Smooth muscle cell (in vitro differentiated cells): ENCODE results near the gene ZFYVE28. TPM values are rescaled to one million over a fixed set of nuclear protein-coding genes. Genes with fewer than 3 reads are reported as not detected.

Experiments used
- DNase-seq: peaks from one replicate; lab custom pipeline; 2025; ENCODE audit not compliant: unreplicated experiment; lab: John Stamatoyannopoulos, UW
- H2AFZ ChIP-seq: fragments of 200-600 bp; sonication (generic); 2 replicates; pipeline ENCODE4 v1.6.0; 2016; ENCODE audit warnings: antibody characterized with exemption, low read depth, mild to moderate bottlenecking
- H3F3A ChIP-seq: fragments of 200-600 bp; sonication (generic); 2 replicates; pipeline ENCODE4 v1.6.0; 2017; ENCODE audit warnings: antibody characterized with exemption, low read depth
- H3K27ac ChIP-seq: fragments of 200-600 bp; sonication (generic); 2 replicates; pipeline ENCODE4 v1.5.1; 2016; ENCODE audit warnings: low read depth, mild to moderate bottlenecking
- H3K27me3 ChIP-seq: fragments of 200-600 bp; sonication (generic); 2 replicates; pipeline ENCODE4 v1.6.1; 2016; ENCODE audit warnings: low read depth, mild to moderate bottlenecking
- H3K36me3 ChIP-seq: fragments of 200-600 bp; sonication (generic); 2 replicates; pipeline ENCODE4 v1.5.1; 2016; ENCODE audit warnings: low read depth
- H3K4me1 ChIP-seq: fragments of 200-600 bp; sonication (generic); 2 replicates; pipeline ENCODE4 v1.5.1; 2016; ENCODE audit warnings: low read depth
- H3K4me2 ChIP-seq: fragments of 200-600 bp; sonication (generic); 2 replicates; pipeline ENCODE4 v1.6.0; 2016; ENCODE audit warnings: mild to moderate bottlenecking
- H3K4me3 ChIP-seq: fragments of 200-600 bp; sonication (generic); 2 replicates; pipeline ENCODE4 v1.5.1; 2016; ENCODE audit warnings: mild to moderate bottlenecking
- H3K79me2 ChIP-seq: fragments of 200-600 bp; sonication (generic); 2 replicates; pipeline ENCODE4 v1.6.0; 2016; ENCODE audit warnings: low read depth, mild to moderate bottlenecking
- H3K9ac ChIP-seq: fragments of 200-600 bp; sonication (generic); 2 replicates; pipeline ENCODE4 v1.6.0; 2016; ENCODE audit warnings: low read depth
- H3K9me3 ChIP-seq: fragments of 200-600 bp; sonication (generic); replicated peaks from 2 replicates; pipeline ENCODE4 v1.5.1; 2016; ENCODE audit warnings: low read depth
- H4K20me1 ChIP-seq: fragments of 200-600 bp; sonication (generic); 2 replicates; pipeline ENCODE4 v1.6.0; 2016; ENCODE audit warnings: low read depth
- WGBS: methylation state at CpG from one replicate; pipeline ENCODE4 v1.1.7; 2016; ENCODE audit warnings: low lambda C conversion rate; 5-methylcytosine and 5-hydroxymethylcytosine counted together
- polyA plus RNA-seq: library from polyadenylated mRNA; unstranded; fragments of >200 nt; fragmentation: Nextera tagmentation; extraction: Ambion mirVana; gene quantifications from 2 replicates; pipeline ENCODE4 v1.2.1, GENCODE V29; 2016
- total RNA-seq: library from RNA; depleted of rRNA; stranded (reverse); fragments of >200 nt; gene quantifications from 2 replicates; pipeline ENCODE4 v1.2.3, GENCODE V29; 2014
- TF ChIP-seq, protein P1 (sequence below): fragments of 200-600 bp; sonication (generic); IDR thresholded peaks from 2 replicates; pipeline ENCODE4 v1.5.1; 2017; ENCODE audit warnings: borderline replicate concordance, mild to moderate bottlenecking, antibody characterized with exemption; ENCODE audit not compliant: insufficient read depth, poor library complexity, severe bottlenecking

Gene ZFYVE28
- total and polyA plus RNA-seq, 2 experiments from 2014 or later = 0.22 TPM; not detected in 1

DNA sequence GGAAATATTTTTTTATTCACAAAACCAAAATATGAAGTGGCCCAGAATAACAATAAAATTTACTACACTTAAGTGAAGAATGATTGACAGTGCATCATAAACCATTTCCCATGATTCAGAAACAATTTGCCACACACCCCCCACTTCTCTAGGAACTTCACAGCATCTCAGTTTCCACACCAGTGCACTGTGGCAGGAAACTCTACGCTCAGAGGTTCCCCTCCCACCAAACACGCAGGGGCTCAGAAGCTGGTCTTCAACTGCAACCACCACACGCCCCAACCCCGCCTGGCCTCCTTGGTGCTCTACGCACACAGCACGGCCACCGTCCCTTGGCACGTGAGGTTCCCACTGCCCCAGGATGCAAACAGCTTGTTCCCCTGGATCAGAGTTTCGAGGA, 63.7 kb downstream of the ZFYVE28 start:
- Histone ChIP-seq H3K79me2 (no peaks in the 10 kb centered on the region), H3K4me1 (no peaks in the 10 kb centered on the region), H4K20me1 (no peaks in the 10 kb centered on the region), H3K36me3 (no peaks in the 10 kb centered on the region), H3K27me3 (no peaks in the 10 kb centered on the region), H2AFZ (no peak overlapping the region), H3F3A (no peaks in the 10 kb centered on the region), H3K9me3 (no peaks in the 10 kb centered on the region), H3K9ac (no peak overlapping the region), H3K4me3 (no peak overlapping the region), H3K27ac (no peak overlapping the region), H3K4me2 (no peak overlapping the region)
- DNase-seq = no peak
- TF ChIP-seq, protein P1, sequence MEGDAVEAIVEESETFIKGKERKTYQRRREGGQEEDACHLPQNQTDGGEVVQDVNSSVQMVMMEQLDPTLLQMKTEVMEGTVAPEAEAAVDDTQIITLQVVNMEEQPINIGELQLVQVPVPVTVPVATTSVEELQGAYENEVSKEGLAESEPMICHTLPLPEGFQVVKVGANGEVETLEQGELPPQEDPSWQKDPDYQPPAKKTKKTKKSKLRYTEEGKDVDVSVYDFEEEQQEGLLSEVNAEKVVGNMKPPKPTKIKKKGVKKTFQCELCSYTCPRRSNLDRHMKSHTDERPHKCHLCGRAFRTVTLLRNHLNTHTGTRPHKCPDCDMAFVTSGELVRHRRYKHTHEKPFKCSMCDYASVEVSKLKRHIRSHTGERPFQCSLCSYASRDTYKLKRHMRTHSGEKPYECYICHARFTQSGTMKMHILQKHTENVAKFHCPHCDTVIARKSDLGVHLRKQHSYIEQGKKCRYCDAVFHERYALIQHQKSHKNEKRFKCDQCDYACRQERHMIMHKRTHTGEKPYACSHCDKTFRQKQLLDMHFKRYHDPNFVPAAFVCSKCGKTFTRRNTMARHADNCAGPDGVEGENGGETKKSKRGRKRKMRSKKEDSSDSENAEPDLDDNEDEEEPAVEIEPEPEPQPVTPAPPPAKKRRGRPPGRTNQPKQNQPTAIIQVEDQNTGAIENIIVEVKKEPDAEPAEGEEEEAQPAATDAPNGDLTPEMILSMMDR = no peak
- WGBS = 90% methylated on average over 9 of the region's 9 CpGs

DNA sequence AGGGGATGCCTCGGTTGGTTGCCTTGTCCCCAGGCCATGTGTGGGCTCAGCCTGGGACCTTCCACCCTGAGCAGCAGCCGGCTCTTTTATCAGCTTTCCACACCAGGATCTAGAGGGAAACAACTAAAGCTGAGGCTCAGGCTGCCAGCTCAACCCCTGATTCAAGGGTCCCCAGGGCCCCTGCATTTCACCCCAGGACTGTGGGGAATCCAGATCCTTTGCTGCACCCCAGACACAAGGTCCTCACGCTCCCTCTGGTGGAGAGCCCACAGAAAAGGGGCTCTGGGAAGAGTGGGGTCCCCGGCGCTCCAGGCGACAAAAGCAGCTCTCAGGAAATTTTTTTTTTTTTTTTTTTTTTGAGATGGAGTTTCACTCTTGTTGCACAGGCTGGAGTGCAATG, 64.3 kb downstream of the ZFYVE28 start:
- Histone ChIP-seq H3K4me3 (no peak overlapping the region), H4K20me1 (no peaks in the 10 kb centered on the region), H3K9ac (no peak overlapping the region), H3K27ac (no peak overlapping the region), H3K27me3 (no peaks in the 10 kb centered on the region), H3K36me3 (no peaks in the 10 kb centered on the region), H3K4me2 (no peak overlapping the region), H2AFZ (no peak overlapping the region), H3K9me3 (no peaks in the 10 kb centered on the region), H3F3A (no peaks in the 10 kb centered on the region), H3K4me1 (no peaks in the 10 kb centered on the region), H3K79me2 (no peaks in the 10 kb centered on the region)
- WGBS = 81% methylated on average over 6 of the region's 6 CpGs
- TF ChIP-seq, protein P1 = no peak
- DNase-seq = no peak

DNA sequence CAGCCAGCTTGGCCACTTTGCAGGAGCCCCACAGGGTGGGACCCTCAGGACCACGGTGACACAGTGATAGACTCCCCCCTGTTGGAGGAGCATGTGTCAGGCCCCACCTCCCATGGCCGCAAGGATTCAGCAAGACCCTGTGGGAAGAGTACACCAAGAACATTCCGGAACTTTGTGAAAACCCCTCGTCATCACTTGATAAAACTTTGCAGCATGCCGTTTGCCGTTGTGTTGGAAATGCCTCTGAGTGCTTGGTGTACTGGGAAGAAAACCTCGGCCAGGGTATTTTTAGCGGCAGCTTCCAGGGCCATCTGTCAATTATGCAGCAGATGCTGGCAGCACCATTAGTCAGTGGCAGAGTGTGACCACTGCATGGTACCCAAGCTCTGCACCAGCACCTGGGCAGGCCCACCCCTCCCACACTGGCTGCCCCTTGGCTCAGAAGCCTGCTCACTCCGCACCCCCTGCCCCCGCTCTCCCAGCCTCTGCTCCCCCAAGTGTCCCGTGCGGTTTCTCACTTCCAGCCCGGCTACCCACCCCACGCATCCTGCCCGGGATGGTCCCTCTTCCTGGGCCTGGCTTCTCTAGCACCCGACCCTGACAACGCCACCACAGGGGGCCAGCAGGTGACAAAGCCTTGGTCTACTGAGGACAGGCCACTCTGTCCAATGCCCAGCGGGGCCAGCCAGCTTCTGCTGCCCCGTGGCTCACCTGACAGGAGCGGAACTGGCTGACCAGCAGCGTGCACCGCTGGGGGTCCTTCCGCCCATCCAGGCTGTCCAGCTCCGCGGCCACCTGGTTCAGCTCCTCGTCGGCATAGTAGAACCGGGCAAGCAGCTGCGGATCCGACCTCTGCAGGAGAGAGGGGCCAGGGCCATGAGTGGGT, 65.0 kb downstream of the ZFYVE28 start:
- Histone ChIP-seq H3F3A (no peaks in the 10 kb centered on the region), H3K4me2 (no peak overlapping the region), H3K9me3 (no peaks in the 10 kb centered on the region), H2AFZ (no peak overlapping the region), H3K79me2 (no peaks in the 10 kb centered on the region), H3K27me3 (no peaks in the 10 kb centered on the region), H3K4me3 (no peak overlapping the region), H4K20me1 (no peaks in the 10 kb centered on the region), H3K9ac (no peak overlapping the region), H3K36me3 (no peaks in the 10 kb centered on the region), H3K27ac (no peak overlapping the region), H3K4me1 (no peaks in the 10 kb centered on the region)
- TF ChIP-seq, protein P1 = no peak
- 83% methylated on average over 28 of the region's 30 CpGs for WGBS
- no peak for DNase-seq
